Neural cell (in vitro differentiated cells): ENCODE results near the gene SRGAP2B.
"Not testable (repeated sequence)": the region's sequence is repeated elsewhere in the genome, so short reads cannot be mapped to it uniquely, and the experiment has no call there.

Experiments
- EP300 ChIP-seq: fragments of 450-650 bp; conservative IDR thresholded peaks from 2 replicates; pipeline ENCODE4 v1.6.1; 2014; ENCODE audit warnings: antibody characterized with exemption, mild to moderate bottlenecking, moderate library complexity; ENCODE audit not compliant: poor library complexity, severe bottlenecking
- POLR2AphosphoS5 ChIP-seq: IDR thresholded peaks from 2 replicates; pipeline ENCODE4 v1.6.1; 2012
- RAD21 ChIP-seq: fragments of 450-650 bp; conservative IDR thresholded peaks from 2 replicates; pipeline ENCODE4 v1.6.1; 2014; ENCODE audit warnings: antibody characterized with exemption, mild to moderate bottlenecking, moderate library complexity
- SMC3 ChIP-seq: fragments of 450-650 bp; conservative IDR thresholded peaks from 2 replicates; pipeline ENCODE4 v1.6.1; 2014; ENCODE audit warnings: antibody characterized with exemption, mild to moderate bottlenecking, moderate library complexity; ENCODE audit not compliant: poor library complexity
- TF ChIP-seq, protein P1 (sequence below): fragments of 450-650 bp; IDR thresholded peaks from 2 replicates; pipeline ENCODE4 v1.5.1; 2014; ENCODE audit warnings: antibody characterized with exemption, mild to moderate bottlenecking, moderate library complexity; ENCODE audit not compliant: poor library complexity, severe bottlenecking
- TF ChIP-seq, protein P2 (sequence below): IDR thresholded peaks from 2 replicates; pipeline ENCODE4 v1.6.1; 2012; ENCODE audit warnings: borderline replicate concordance

DNA sequence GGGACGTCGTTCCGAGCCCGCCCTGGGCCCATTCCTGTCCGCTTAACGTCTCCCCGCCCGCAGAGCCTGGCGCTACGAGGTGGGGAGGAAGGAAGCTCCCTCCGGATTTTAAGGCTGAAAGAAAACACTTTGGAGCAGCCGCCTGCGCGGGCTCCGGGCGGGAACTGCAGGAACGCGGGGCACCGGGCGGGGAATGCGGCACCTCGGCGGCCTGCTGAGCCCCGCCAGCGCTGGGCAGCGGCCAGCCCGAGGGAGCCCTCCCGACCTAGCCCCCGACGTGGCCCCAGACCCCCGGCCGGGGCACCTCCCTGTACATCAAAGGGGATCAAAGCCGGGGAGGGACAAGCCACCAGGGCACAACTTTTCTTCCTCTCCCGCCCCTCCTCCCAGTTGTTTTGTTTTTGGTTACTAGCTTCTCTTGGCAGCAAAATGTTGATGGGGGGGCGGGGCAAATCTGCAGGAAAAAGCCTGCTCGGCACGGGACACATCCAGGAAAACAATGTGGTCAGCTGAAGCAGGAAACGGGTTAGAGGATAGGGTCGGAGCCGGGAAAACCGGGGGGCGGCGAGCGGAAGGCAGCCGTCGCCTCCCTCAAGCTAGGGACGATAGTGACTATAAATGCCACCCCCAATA is 1.5 kb downstream of the SRGAP2B start:
- TF ChIP-seq POLR2AphosphoS5, SMC3, EP300, RAD21: not testable (repeated sequence)
- TF ChIP-seq, protein P1, sequence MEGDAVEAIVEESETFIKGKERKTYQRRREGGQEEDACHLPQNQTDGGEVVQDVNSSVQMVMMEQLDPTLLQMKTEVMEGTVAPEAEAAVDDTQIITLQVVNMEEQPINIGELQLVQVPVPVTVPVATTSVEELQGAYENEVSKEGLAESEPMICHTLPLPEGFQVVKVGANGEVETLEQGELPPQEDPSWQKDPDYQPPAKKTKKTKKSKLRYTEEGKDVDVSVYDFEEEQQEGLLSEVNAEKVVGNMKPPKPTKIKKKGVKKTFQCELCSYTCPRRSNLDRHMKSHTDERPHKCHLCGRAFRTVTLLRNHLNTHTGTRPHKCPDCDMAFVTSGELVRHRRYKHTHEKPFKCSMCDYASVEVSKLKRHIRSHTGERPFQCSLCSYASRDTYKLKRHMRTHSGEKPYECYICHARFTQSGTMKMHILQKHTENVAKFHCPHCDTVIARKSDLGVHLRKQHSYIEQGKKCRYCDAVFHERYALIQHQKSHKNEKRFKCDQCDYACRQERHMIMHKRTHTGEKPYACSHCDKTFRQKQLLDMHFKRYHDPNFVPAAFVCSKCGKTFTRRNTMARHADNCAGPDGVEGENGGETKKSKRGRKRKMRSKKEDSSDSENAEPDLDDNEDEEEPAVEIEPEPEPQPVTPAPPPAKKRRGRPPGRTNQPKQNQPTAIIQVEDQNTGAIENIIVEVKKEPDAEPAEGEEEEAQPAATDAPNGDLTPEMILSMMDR = not testable (repeated sequence)
- TF ChIP-seq, protein P2, sequence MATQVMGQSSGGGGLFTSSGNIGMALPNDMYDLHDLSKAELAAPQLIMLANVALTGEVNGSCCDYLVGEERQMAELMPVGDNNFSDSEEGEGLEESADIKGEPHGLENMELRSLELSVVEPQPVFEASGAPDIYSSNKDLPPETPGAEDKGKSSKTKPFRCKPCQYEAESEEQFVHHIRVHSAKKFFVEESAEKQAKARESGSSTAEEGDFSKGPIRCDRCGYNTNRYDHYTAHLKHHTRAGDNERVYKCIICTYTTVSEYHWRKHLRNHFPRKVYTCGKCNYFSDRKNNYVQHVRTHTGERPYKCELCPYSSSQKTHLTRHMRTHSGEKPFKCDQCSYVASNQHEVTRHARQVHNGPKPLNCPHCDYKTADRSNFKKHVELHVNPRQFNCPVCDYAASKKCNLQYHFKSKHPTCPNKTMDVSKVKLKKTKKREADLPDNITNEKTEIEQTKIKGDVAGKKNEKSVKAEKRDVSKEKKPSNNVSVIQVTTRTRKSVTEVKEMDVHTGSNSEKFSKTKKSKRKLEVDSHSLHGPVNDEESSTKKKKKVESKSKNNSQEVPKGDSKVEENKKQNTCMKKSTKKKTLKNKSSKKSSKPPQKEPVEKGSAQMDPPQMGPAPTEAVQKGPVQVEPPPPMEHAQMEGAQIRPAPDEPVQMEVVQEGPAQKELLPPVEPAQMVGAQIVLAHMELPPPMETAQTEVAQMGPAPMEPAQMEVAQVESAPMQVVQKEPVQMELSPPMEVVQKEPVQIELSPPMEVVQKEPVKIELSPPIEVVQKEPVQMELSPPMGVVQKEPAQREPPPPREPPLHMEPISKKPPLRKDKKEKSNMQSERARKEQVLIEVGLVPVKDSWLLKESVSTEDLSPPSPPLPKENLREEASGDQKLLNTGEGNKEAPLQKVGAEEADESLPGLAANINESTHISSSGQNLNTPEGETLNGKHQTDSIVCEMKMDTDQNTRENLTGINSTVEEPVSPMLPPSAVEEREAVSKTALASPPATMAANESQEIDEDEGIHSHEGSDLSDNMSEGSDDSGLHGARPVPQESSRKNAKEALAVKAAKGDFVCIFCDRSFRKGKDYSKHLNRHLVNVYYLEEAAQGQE = not testable (repeated sequence)
